Brain microvascular endothelial cell (primary cell): Measurements from ENCODE around the gene HSD17B1.

Experiments used
- DNase-seq: peaks from one replicate; pipeline ENCODE4 v3.0.0-alpha.2; 2020
- H3K27ac ChIP-seq: fragments of 250-450 bp; sonication (Bioruptor Pico); 2 replicates; pipeline ENCODE4 v1.5.1; 2020; ENCODE audit warnings: mild to moderate bottlenecking, moderate library complexity
- H3K27me3 ChIP-seq: fragments of 250-450 bp; sonication (Bioruptor Pico); replicated peaks from 2 replicates; pipeline ENCODE4 v1.5.1; 2020; ENCODE audit warnings: mild to moderate bottlenecking
- H3K36me3 ChIP-seq: fragments of 250-450 bp; sonication (Bioruptor Pico); replicated peaks from 2 replicates; pipeline ENCODE4 v1.5.1; 2020; ENCODE audit warnings: mild to moderate bottlenecking
- H3K4me3 ChIP-seq: 2 replicates; pipeline ENCODE4 v1.5.1; 2011; ENCODE audit warnings: low read depth, mild to moderate bottlenecking, control low read depth, low read length, moderate library complexity
- CTCF ChIP-seq: IDR thresholded peaks from 2 replicates; pipeline ENCODE4 v1.5.1; 2011; ENCODE audit warnings: low read depth, mild to moderate bottlenecking, moderate library complexity, low read length, control low read depth, inconsistent platforms; ENCODE audit errors: missing control alignments
- in situ Hi-C: cut with HindIII; loops from 2 replicates; pipeline ENCODE4 v1.10.0; 2017; ENCODE audit warnings: low sequenced_read_pairs, low pct_ligation_motif_present

The HSD17B1 gene

GRCh38 chr17:42590886-42591285, 38.2 kb downstream of the HSD17B1 start:
- no peak overlapping the region for H3K4me3 ChIP-seq
- peaks cover 27% of the 10 kb centered on the region for H3K36me3 ChIP-seq
- in situ Hi-C loops = no loop called here
- H3K27me3 ChIP-seq = no peaks in the 10 kb centered on the region
- no peak overlapping the region for H3K27ac ChIP-seq
- no peak for DNase-seq
- TF ChIP-seq CTCF = no peak

- no peaks in the 10 kb centered on the region for H3K27me3 ChIP-seq
- H3K27ac ChIP-seq = no peak overlapping the region
- H3K36me3 ChIP-seq = peaks cover 26% of the 10 kb centered on the region
- TF ChIP-seq CTCF = no peak
- no peak overlapping the region for H3K4me3 ChIP-seq
- in situ Hi-C loops = no loop called here
- no peak for DNase-seq
Measured at GRCh38 chr17:42591411-42591810, 38.7 kb downstream of the HSD17B1 start.

GRCh38 chr17:42596386-42596785, 43.7 kb downstream of the HSD17B1 start:
- Histone ChIP-seq H3K27ac (no peak overlapping the region), H3K27me3 (no peaks in the 10 kb centered on the region), H3K36me3 (no peaks in the 10 kb centered on the region), H3K4me3 (no peak overlapping the region)
- no peak for DNase-seq
- in situ Hi-C loops = no loop called here
- TF ChIP-seq CTCF = no peak

GRCh38 chr17:42598905-42599304, 46.2 kb downstream of the HSD17B1 start:
- Histone ChIP-seq H3K36me3 (no peaks in the 10 kb centered on the region), H3K27ac (no peak overlapping the region), H3K27me3 (no peaks in the 10 kb centered on the region), H3K4me3 (no peak overlapping the region)
- TF ChIP-seq CTCF = no peak
- no peak for DNase-seq
- in situ Hi-C loops = no loop called here

GRCh38 chr17:42603318-42603717, 50.6 kb downstream of the HSD17B1 start:
- H3K27me3 ChIP-seq = no peaks in the 10 kb centered on the region
- no peak overlapping the region for H3K4me3 ChIP-seq
- no peak for DNase-seq
- in situ Hi-C loops = loop anchor here (10.0 kb wide), 1 partner anchor 61 kb away; no protein-coding TSS in a partner anchor
- no peaks in the 10 kb centered on the region for H3K36me3 ChIP-seq
- H3K27ac ChIP-seq = no peak overlapping the region
- no peak for TF ChIP-seq CTCF
